Liver (tissue), 3 donors: ENCODE data around the gene CCNB3.

Experiments used
- ATF3 ChIP-seq: IDR thresholded peaks from 2 replicates; pipeline ENCODE4 v1.6.1; 2016; ENCODE audit warnings: antibody characterized with exemption
- RAD21 ChIP-seq, 2 donors: IDR thresholded peaks; 2 replicates each; pipeline ENCODE4 v1.6.1; 2016; ENCODE audit warnings: antibody characterized with exemption in 2 of 2, mild to moderate bottlenecking in 2 of 2
- REST ChIP-seq: IDR thresholded peaks from 2 replicates; pipeline ENCODE4 v1.6.1; 2016; ENCODE audit warnings: antibody characterized with exemption, mild to moderate bottlenecking
- TAF1 ChIP-seq: conservative IDR thresholded peaks from 2 replicates; pipeline ENCODE4 v1.6.1; 2016; ENCODE audit warnings: antibody characterized with exemption, mild to moderate bottlenecking
- TF ChIP-seq, protein P1 (sequence below): fragments of 150-350 bp; IDR thresholded peaks from 2 replicates; pipeline ENCODE4 v1.5.1; 2017; ENCODE audit warnings: improper control_type of control experiment, low read depth, low read length; ENCODE audit not compliant: missing input control
- donor health status: healthy.
- donor health status: healthy.

GRCh38 chrX:50158593-50158992 lies 46.0 kb upstream of the CCNB3 start:
- TF ChIP-seq, protein P1, sequence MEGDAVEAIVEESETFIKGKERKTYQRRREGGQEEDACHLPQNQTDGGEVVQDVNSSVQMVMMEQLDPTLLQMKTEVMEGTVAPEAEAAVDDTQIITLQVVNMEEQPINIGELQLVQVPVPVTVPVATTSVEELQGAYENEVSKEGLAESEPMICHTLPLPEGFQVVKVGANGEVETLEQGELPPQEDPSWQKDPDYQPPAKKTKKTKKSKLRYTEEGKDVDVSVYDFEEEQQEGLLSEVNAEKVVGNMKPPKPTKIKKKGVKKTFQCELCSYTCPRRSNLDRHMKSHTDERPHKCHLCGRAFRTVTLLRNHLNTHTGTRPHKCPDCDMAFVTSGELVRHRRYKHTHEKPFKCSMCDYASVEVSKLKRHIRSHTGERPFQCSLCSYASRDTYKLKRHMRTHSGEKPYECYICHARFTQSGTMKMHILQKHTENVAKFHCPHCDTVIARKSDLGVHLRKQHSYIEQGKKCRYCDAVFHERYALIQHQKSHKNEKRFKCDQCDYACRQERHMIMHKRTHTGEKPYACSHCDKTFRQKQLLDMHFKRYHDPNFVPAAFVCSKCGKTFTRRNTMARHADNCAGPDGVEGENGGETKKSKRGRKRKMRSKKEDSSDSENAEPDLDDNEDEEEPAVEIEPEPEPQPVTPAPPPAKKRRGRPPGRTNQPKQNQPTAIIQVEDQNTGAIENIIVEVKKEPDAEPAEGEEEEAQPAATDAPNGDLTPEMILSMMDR: no peak
- TF ChIP-seq TAF1: no peak
- TF ChIP-seq ATF3: no peak
- no peak for TF ChIP-seq REST
- no peak for TF ChIP-seq RAD21 (IDR thresholded peaks at IDR 0.05)
